Hepatocyte (in vitro differentiated cells): ENCODE results near the gene DAB2IP. TPM values are rescaled to one million over a fixed set of nuclear protein-coding genes. Genes with fewer than 3 reads are reported as not detected.

Experiments
- DNase-seq: peaks from one replicate; pipeline ENCODE4 v3.0.0-alpha.2; 2016; ENCODE audit warnings: low spot score
- H2AFZ ChIP-seq: fragments of 200-600 bp; sonication (generic); 2 replicates; pipeline ENCODE4 v1.6.0; 2016; ENCODE audit warnings: antibody characterized with exemption, mild to moderate bottlenecking
- H3K27ac ChIP-seq: fragments of 200-600 bp; sonication (generic); 2 replicates; pipeline ENCODE4 v1.5.1; 2016; ENCODE audit warnings: mild to moderate bottlenecking
- H3K27me3 ChIP-seq: fragments of 200-600 bp; sonication (generic); 2 replicates; pipeline ENCODE4 v1.6.1; 2016
- H3K36me3 ChIP-seq: fragments of 200-600 bp; sonication (generic); replicated peaks from 2 replicates; pipeline ENCODE4 v1.5.1; 2016; ENCODE audit warnings: low read depth; ENCODE audit not compliant: insufficient read depth
- H3K4me1 ChIP-seq: fragments of 200-600 bp; sonication (generic); 2 replicates; pipeline ENCODE4 v1.5.1; 2016; ENCODE audit warnings: mild to moderate bottlenecking, moderate library complexity; ENCODE audit not compliant: insufficient read depth
- H3K4me2 ChIP-seq: fragments of 200-600 bp; sonication (generic); 2 replicates; pipeline ENCODE4 v1.6.0; 2016
- H3K4me3 ChIP-seq: fragments of 200-600 bp; sonication (generic); 2 replicates; pipeline ENCODE4 v1.5.1; 2016; ENCODE audit warnings: mild to moderate bottlenecking
- H3K79me2 ChIP-seq: fragments of 200-600 bp; sonication (generic); 2 replicates; pipeline ENCODE4 v1.6.0; 2017; ENCODE audit warnings: mild to moderate bottlenecking
- H3K9me2 ChIP-seq: fragments of 200-600 bp; sonication (generic); replicated peaks from 2 replicates; pipeline ENCODE4 v1.6.0; 2017; ENCODE audit warnings: mild to moderate bottlenecking; ENCODE audit not compliant: insufficient read depth
- H3K9me3 ChIP-seq: fragments of 200-600 bp; sonication (generic); 2 replicates; pipeline ENCODE4 v1.5.1; 2016; ENCODE audit warnings: low read depth, mild to moderate bottlenecking
- H4K20me1 ChIP-seq: fragments of 200-600 bp; sonication (generic); 2 replicates; pipeline ENCODE4 v1.6.0; 2016; ENCODE audit warnings: mild to moderate bottlenecking; ENCODE audit not compliant: insufficient read depth, poor library complexity, severe bottlenecking
- CTCF ChIP-seq: fragments of 200-600 bp; sonication (generic); IDR thresholded peaks from 2 replicates; pipeline ENCODE4 v1.5.1; 2016; ENCODE audit warnings: antibody characterized with exemption, mild to moderate bottlenecking; ENCODE audit not compliant: poor library complexity
- EZH2 ChIP-seq: fragments of 200-600 bp; sonication (generic); IDR thresholded peaks from 2 replicates; pipeline ENCODE4 v1.6.1; 2016; ENCODE audit warnings: antibody characterized with exemption, mild to moderate bottlenecking, borderline replicate concordance
- EZH2phosphoT487 ChIP-seq: fragments of 200-600 bp; sonication (generic); IDR thresholded peaks from one replicate; pipeline ENCODE4 v1.6.1; 2018; ENCODE audit warnings: antibody characterized with exemption, mild to moderate bottlenecking, low read depth, moderate library complexity; ENCODE audit not compliant: unreplicated experiment, severe bottlenecking
- WGBS: methylation state at CpG from one replicate; pipeline ENCODE4 v1.1.6; 2016; ENCODE audit warnings: low lambda C conversion rate; ENCODE audit errors: missing lambda C conversion rate; 5-methylcytosine and 5-hydroxymethylcytosine counted together
- polyA plus RNA-seq: library from polyadenylated mRNA; unstranded; fragments of >200 nt; fragmentation: Nextera tagmentation; extraction: Ambion mirVana; gene quantifications from 2 replicates; pipeline ENCODE4 v1.2.1, GENCODE V29; 2016
- total RNA-seq: library from RNA; depleted of rRNA; stranded (reverse); fragments of >200 nt; gene quantifications from 2 replicates; pipeline ENCODE4 v1.2.3, GENCODE V29; 2014

The DAB2IP gene
- total and polyA plus RNA-seq, 2 experiments from 2014 or later: 11.6 to 31.0 TPM

GRCh38 chr9:121737481-121737931 is 86.1 kb downstream of the DAB2IP start:
- Histone ChIP-seq H3K4me3 (no peak overlapping the region), H3K79me2 (peaks cover 77% of the 10 kb centered on the region), H3K36me3 (no peaks in the 10 kb centered on the region), H3K9me3 (no peaks in the 10 kb centered on the region), H3K27me3 (no peaks in the 10 kb centered on the region), H3K4me2 (peak overlapping the region; percentile 91), H3K27ac (peak overlapping the region; percentile 91), H4K20me1 (peaks cover 35% of the 10 kb centered on the region), H3K4me1 (peaks cover 50% of the 10 kb centered on the region), H3K9me2 (no peaks in the 10 kb centered on the region), H2AFZ (no peak overlapping the region)
- TF ChIP-seq CTCF (no peak), EZH2 (no peak), EZH2phosphoT487 (no peak)
- no peak for DNase-seq
- 86% methylated on average over 9 of the region's 9 CpGs for WGBS

GRCh38 chr9:121738411-121738810 is 87.0 kb downstream of the DAB2IP start:
- Histone ChIP-seq H3K79me2 (peaks cover 74% of the 10 kb centered on the region), H3K9me2 (no peaks in the 10 kb centered on the region), H3K4me1 (peaks cover 56% of the 10 kb centered on the region), H3K4me3 (no peak overlapping the region), H2AFZ (no peak overlapping the region), H3K27ac (peak overlapping the region; percentile 91), H3K27me3 (no peaks in the 10 kb centered on the region), H3K36me3 (no peaks in the 10 kb centered on the region), H3K4me2 (peak overlapping the region; percentile 91), H3K9me3 (no peaks in the 10 kb centered on the region), H4K20me1 (peaks cover 35% of the 10 kb centered on the region)
- WGBS: 60% methylated on average over 2 of the region's 2 CpGs
- TF ChIP-seq EZH2phosphoT487: no peak
- TF ChIP-seq EZH2: no peak
- TF ChIP-seq CTCF: no peak
- DNase-seq: no peak

DNA sequence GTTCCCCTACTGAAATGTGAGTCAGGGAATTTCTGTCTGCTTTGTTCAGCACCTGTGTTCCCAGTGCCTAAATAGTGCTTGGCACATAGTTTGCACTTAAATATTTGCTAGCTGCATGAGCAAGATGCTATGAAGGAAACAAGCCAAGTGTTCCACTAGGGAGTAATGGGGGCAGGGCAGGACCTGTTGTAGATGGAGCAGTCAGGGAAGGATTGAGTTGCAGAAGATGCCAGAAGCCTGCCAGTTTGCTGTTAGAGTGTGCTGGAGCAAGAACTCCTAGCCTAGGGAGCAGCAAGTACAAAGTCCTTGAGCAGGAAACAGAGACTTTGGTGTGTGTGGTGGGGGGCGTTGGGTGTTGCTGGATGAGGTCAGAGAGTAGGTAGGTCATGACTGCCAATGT is 87.5 kb downstream of the DAB2IP start:
- Histone ChIP-seq H3K9me2 (no peaks in the 10 kb centered on the region), H2AFZ (no peak overlapping the region), H3K27ac (peak overlapping the region; percentile 91), H4K20me1 (peaks cover 35% of the 10 kb centered on the region), H3K79me2 (peaks cover 77% of the 10 kb centered on the region), H3K4me3 (no peak overlapping the region), H3K4me2 (peak overlapping the region; percentile 91), H3K27me3 (no peaks in the 10 kb centered on the region), H3K36me3 (no peaks in the 10 kb centered on the region), H3K4me1 (peaks cover 61% of the 10 kb centered on the region), H3K9me3 (no peaks in the 10 kb centered on the region)
- DNase-seq: no peak
- no peak for TF ChIP-seq EZH2
- WGBS: 65% methylated on average over 1 of the region's 1 CpG

DNA sequence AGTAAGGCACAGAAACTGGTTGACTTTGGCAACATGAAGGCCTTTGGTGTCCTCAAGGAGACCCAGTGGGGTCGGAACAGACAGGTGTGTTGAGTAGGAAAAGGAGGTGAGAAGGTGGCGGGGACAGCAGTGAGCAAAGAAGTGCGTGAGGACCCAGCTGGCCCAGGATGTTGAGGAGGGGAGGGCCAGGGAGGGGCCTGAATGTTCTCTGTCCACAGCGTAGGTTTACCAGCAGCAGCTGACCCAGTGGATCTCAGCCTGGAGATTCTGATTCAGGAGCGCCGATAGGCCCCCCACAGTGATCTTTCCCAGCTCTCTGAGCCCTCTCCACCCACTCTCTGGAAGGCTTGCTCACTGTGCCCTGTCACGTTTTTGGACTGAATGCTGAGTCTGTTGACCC is 88.5 kb downstream of the DAB2IP start:
- TF ChIP-seq CTCF (no peak), EZH2phosphoT487 (no peak), EZH2 (no peak)
- H3K27me3 ChIP-seq: no peaks in the 10 kb centered on the region
- no peak for DNase-seq
- no peak overlapping the region for H3K4me3 ChIP-seq
- H3K36me3 ChIP-seq: no peaks in the 10 kb centered on the region
- WGBS: 86% methylated on average over 7 of the region's 7 CpGs
- no peaks in the 10 kb centered on the region for H3K9me2 ChIP-seq
- H2AFZ ChIP-seq: no peak overlapping the region
- peaks cover 32% of the 10 kb centered on the region for H4K20me1 ChIP-seq
- H3K4me2 ChIP-seq: no peak overlapping the region
- H3K27ac ChIP-seq: no peak overlapping the region
- H3K9me3 ChIP-seq: no peaks in the 10 kb centered on the region
- peaks cover 71% of the 10 kb centered on the region for H3K4me1 ChIP-seq
- H3K79me2 ChIP-seq: peaks cover 76% of the 10 kb centered on the region
